Bronchial epithelial cell (primary cell): ENCODE measurements around the gene DLGAP1. TPM values are rescaled to one million over a fixed set of nuclear protein-coding genes. Genes with fewer than 3 reads are reported as not detected.
"Not testable (repeated sequence)": the region's sequence is repeated elsewhere in the genome, so short reads cannot be mapped to it uniquely, and the experiment has no call there.

Experiments used
- DNase-seq: peaks from one replicate; pipeline ENCODE4 v3.0.0-alpha.2; 2010; ENCODE audit warnings: low read depth
- FAIRE-seq: peaks from 2 replicates; lab custom pipeline; 2011; peaks lifted over from hg19 to GRCh38; lab: Jason Lieb, UNC
- H3K27me3 ChIP-seq: 2 replicates; pipeline ENCODE4 v1.5.1; 2011; ENCODE audit warnings: low read length; ENCODE audit not compliant: control insufficient read depth, insufficient read depth
- H3K36me3 ChIP-seq: 2 replicates; pipeline ENCODE4 v1.5.1; 2011; ENCODE audit warnings: low read length; ENCODE audit not compliant: control insufficient read depth, insufficient read depth
- H3K4me3 ChIP-seq: 2 replicates; pipeline ENCODE4 v1.5.1; 2011; ENCODE audit warnings: mild to moderate bottlenecking, low read depth, low read length, control low read depth
- total RNA-seq: library from RNA; depleted of rRNA; stranded (reverse); fragments of >200 nt; gene quantifications from 2 replicates; pipeline ENCODE4 v1.2.1, GENCODE V29; 2014
- TF ChIP-seq, protein P1 (sequence below): IDR thresholded peaks from 2 replicates; pipeline ENCODE4 v1.5.1; 2011; ENCODE audit warnings: mild to moderate bottlenecking, moderate library complexity, low read length, control low read depth, inconsistent platforms; ENCODE audit not compliant: insufficient read depth, severe bottlenecking

Gene DLGAP1
- total RNA-seq, 1 donor from 2014 or later = not detected

- FAIRE-seq = no peak
- H3K4me3 ChIP-seq = no peak overlapping the region
- TF ChIP-seq, protein P1, sequence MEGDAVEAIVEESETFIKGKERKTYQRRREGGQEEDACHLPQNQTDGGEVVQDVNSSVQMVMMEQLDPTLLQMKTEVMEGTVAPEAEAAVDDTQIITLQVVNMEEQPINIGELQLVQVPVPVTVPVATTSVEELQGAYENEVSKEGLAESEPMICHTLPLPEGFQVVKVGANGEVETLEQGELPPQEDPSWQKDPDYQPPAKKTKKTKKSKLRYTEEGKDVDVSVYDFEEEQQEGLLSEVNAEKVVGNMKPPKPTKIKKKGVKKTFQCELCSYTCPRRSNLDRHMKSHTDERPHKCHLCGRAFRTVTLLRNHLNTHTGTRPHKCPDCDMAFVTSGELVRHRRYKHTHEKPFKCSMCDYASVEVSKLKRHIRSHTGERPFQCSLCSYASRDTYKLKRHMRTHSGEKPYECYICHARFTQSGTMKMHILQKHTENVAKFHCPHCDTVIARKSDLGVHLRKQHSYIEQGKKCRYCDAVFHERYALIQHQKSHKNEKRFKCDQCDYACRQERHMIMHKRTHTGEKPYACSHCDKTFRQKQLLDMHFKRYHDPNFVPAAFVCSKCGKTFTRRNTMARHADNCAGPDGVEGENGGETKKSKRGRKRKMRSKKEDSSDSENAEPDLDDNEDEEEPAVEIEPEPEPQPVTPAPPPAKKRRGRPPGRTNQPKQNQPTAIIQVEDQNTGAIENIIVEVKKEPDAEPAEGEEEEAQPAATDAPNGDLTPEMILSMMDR = no peak
Observed at GRCh38 chr18:3583873-3584247, 871.2 kb downstream of the DLGAP1 start.

GRCh38 chr18:3583106-3583872 is 871.8 kb downstream of the DLGAP1 start:
- H3K4me3 ChIP-seq, H3K36me3 ChIP-seq, FAIRE-seq, H3K27me3 ChIP-seq: not testable (repeated sequence)
- DNase-seq = peak; percentile 32

More at GRCh38 chr18:3583873-3584247, 871.2 kb downstream of the DLGAP1 start:
- no peak for DNase-seq
- no peaks in the 10 kb centered on the region for H3K27me3 ChIP-seq
- no peaks in the 10 kb centered on the region for H3K36me3 ChIP-seq

GRCh38 chr18:3581890-3582289 is 873.2 kb downstream of the DLGAP1 start:
- FAIRE-seq = no peak
- DNase-seq = no peak
- no peaks in the 10 kb centered on the region for H3K36me3 ChIP-seq
- no peak overlapping the region for H3K4me3 ChIP-seq
- no peaks in the 10 kb centered on the region for H3K27me3 ChIP-seq
- TF ChIP-seq, protein P1 = no peak

GRCh38 chr18:3580523-3581025 is 874.5 kb downstream of the DLGAP1 start:
- H3K27me3 ChIP-seq, FAIRE-seq, H3K36me3 ChIP-seq, DNase-seq, H3K4me3 ChIP-seq: not testable (repeated sequence)

- FAIRE-seq (no peak), DNase-seq (peak; percentile 82)
- Histone ChIP-seq H3K4me3 (no peak overlapping the region), H3K36me3 (no peaks in the 10 kb centered on the region), H3K27me3 (no peaks in the 10 kb centered on the region)
- TF ChIP-seq, protein P1 = no peak
Observed at GRCh38 chr18:3579701-3580100, 875.4 kb downstream of the DLGAP1 start.

- H3K36me3 ChIP-seq = no peaks in the 10 kb centered on the region
- TF ChIP-seq, protein P1 = no peak
- DNase-seq = peak; percentile 86
- H3K27me3 ChIP-seq = no peaks in the 10 kb centered on the region
- H3K4me3 ChIP-seq = no peak overlapping the region
- no peak for FAIRE-seq
Observed at GRCh38 chr18:3578621-3579020, 876.5 kb downstream of the DLGAP1 start.
